Endothelial cell of umbilical vein (primary cell): ENCODE data around the gene SFMBT1. TPM values are rescaled to one million over a fixed set of nuclear protein-coding genes. Genes with fewer than 3 reads are reported as not detected.

Experiments
- BruUV-seq: library from RNA; stranded (reverse); fragments of 400-500 nt; replicated peaks from 2 replicates; lab custom pipeline; 2021; lab: Mats Ljungman, UMichigan
- CTCF ChIA-PET: fragments of 300-600, 350-600 bp; sonication (Branson Sonifier 250); formaldehyde crosslinking; loops from one replicate; lab custom pipeline; 2021; ENCODE audit warnings: antibody characterized with exemption, inconsistent platforms; lab: Charles Lee
- POLR2A ChIA-PET: fragments of 300-600, 350-600 bp; sonication (Branson Sonifier 250); formaldehyde crosslinking; loops from one replicate; lab custom pipeline; 2021; ENCODE audit warnings: antibody characterized with exemption, inconsistent platforms; lab: Charles Lee
- DNase-seq: peaks from one replicate; pipeline ENCODE4 v3.0.0-alpha.2; 2011; ENCODE audit warnings: low read depth, low spot score
- FAIRE-seq: peaks from 2 replicates; lab custom pipeline; 2011; peaks lifted over from hg19 to GRCh38; lab: Jason Lieb, UNC
- H2AFZ ChIP-seq: 2 replicates; pipeline ENCODE4 v1.6.0; 2012; ENCODE audit warnings: low read depth, low read length, control low read depth, inconsistent platforms
- H3K27ac ChIP-seq: 2 replicates; pipeline ENCODE4 v1.5.1; 2011; ENCODE audit warnings: low read depth, mild to moderate bottlenecking, control low read depth, low read length, moderate library complexity; ENCODE audit not compliant: insufficient read depth
- H3K27me3 ChIP-seq, 2 experiments: 2 replicates each; pipeline versions ENCODE4 v1.6.0 to v1.6.1; 2011; ENCODE audit warnings: low read length in 2 of 2, mixed read lengths in 1 of 2; ENCODE audit not compliant: control insufficient read depth in 2 of 2, insufficient read depth in 2 of 2
- H3K36me3 ChIP-seq, 2 experiments: 2 replicates in 1 of 2; 3 replicates in 1 of 2; pipeline ENCODE4 v1.5.1; 2011; ENCODE audit warnings: low read length in 2 of 2, mild to moderate bottlenecking in 1 of 2, moderate library complexity in 1 of 2; ENCODE audit not compliant: control insufficient read depth in 2 of 2, insufficient read depth in 2 of 2; ENCODE audit errors: extremely low read depth in 1 of 2
- H3K4me1 ChIP-seq: 3 replicates; pipeline ENCODE4 v1.5.1; 2011; ENCODE audit warnings: mild to moderate bottlenecking, low read length; ENCODE audit not compliant: control insufficient read depth, insufficient read depth; ENCODE audit errors: extremely low read depth
- H3K4me2 ChIP-seq: 2 replicates; pipeline ENCODE4 v1.6.1; 2011; ENCODE audit warnings: low read length, control low read depth, mixed read lengths; ENCODE audit not compliant: insufficient read depth
- H3K4me3 ChIP-seq, 3 experiments: fragments of 200-600 bp in 1 of 3; sonication (generic), shearing (Covaris generic) in 1 of 3; replicated peaks in 1 of 3; 2 replicates each; pipeline ENCODE4 v1.5.1; 2011 to 2016; ENCODE audit warnings: control low read depth in 3 of 3, low read length in 3 of 3, mild to moderate bottlenecking in 2 of 3, inconsistent platforms in 1 of 3, low read depth in 1 of 3, moderate library complexity in 1 of 3; ENCODE audit not compliant: insufficient read depth in 1 of 3
- H3K79me2 ChIP-seq: 2 replicates; pipeline ENCODE4 v1.6.0; 2012; ENCODE audit warnings: low read length, inconsistent platforms; ENCODE audit not compliant: control insufficient read depth, insufficient read depth
- H3K9ac ChIP-seq: replicated peaks from 2 replicates; pipeline ENCODE3; 2011; ENCODE audit warnings: low read length, control low read depth; ENCODE audit not compliant: insufficient read depth; ENCODE audit errors: extremely low read depth
- H3K9me1 ChIP-seq: replicated peaks from 3 replicates; pipeline ENCODE4 v1.6.0; 2011; ENCODE audit warnings: mild to moderate bottlenecking, low read length; ENCODE audit not compliant: control insufficient read depth, insufficient read depth; ENCODE audit errors: extremely low read depth
- H3K9me3 ChIP-seq: replicated peaks from 2 replicates; pipeline ENCODE4 v1.5.1; 2012; ENCODE audit warnings: low read length, inconsistent platforms; ENCODE audit not compliant: control insufficient read depth, insufficient read depth
- H4K20me1 ChIP-seq: replicated peaks from 2 replicates; pipeline ENCODE3; 2011; ENCODE audit warnings: mild to moderate bottlenecking, low read length; ENCODE audit not compliant: control insufficient read depth, insufficient read depth; ENCODE audit errors: extremely low read depth
- EZH2 ChIP-seq: IDR thresholded peaks from 2 replicates; pipeline ENCODE4 v1.6.1; 2012; ENCODE audit warnings: borderline replicate concordance, low read depth, mild to moderate bottlenecking, moderate library complexity, low read length, inconsistent platforms; ENCODE audit not compliant: severe bottlenecking
- FOS ChIP-seq: IDR thresholded peaks from 2 replicates; pipeline ENCODE4 v1.6.1; 2011; ENCODE audit warnings: mild to moderate bottlenecking, low read length, moderate library complexity, borderline replicate concordance; ENCODE audit not compliant: insufficient read depth
- GATA2 ChIP-seq: IDR thresholded peaks from 2 replicates; pipeline ENCODE4 v1.7.0; 2011; ENCODE audit warnings: low read depth, mild to moderate bottlenecking, moderate library complexity, mixed read lengths, low read length; ENCODE audit not compliant: insufficient read length, insufficient read depth
- JUN ChIP-seq: IDR thresholded peaks from 2 replicates; pipeline ENCODE4 v1.6.1; 2011; ENCODE audit warnings: borderline replicate concordance, low read depth; ENCODE audit not compliant: insufficient read length, insufficient read depth
- MYC ChIP-seq: IDR thresholded peaks from one replicate; pipeline ENCODE4 v1.6.1; 2011; ENCODE audit warnings: mild to moderate bottlenecking, low read depth, low read length
- POLR2A ChIP-seq: IDR thresholded peaks from 2 replicates; pipeline ENCODE4 v1.6.1; 2012; ENCODE audit warnings: low read depth, mild to moderate bottlenecking, control low read depth, low read length
- POLR2AphosphoS5 ChIP-seq: IDR thresholded peaks from 2 replicates; pipeline ENCODE4 v1.6.1; 2012; ENCODE audit warnings: low read depth, mild to moderate bottlenecking, control low read depth, low read length, moderate library complexity; ENCODE audit not compliant: insufficient read depth
- dilution Hi-C: fragments of 300-500 bp; cut with MboI; formaldehyde crosslinking; loops from one replicate; pipeline ENCODE4 v1.15.0; 2019; ENCODE audit warnings: low sequenced_read_pairs; ENCODE audit not compliant: extremely low pct_ligation_motif_present
- intact Hi-C: fragments of 100-400 bp; cut with micrococcal nuclease; formaldehyde crosslinking; loops from one replicate; pipeline ENCODE4 v1.10.0; 2022
- polyA plus RNA-seq, 4 experiments: library from polyadenylated mRNA; depleted of rRNA in 3 of 4; stranded (reverse) in 3 of 4; unstranded in 1 of 4; fragments of >200 nt; gene quantifications; 2 replicates each; pipeline versions ENCODE4 v1.2.1 to v1.2.3, GENCODE V29; 2011 to 2012; ENCODE audit warnings: missing spikeins in 1 of 4
- total RNA-seq: library from RNA; stranded (reverse); gene quantifications from 2 replicates; pipeline ENCODE4 v1.2.3, GENCODE V29; 2021
- TF ChIP-seq, protein P1 (sequence below), 2 donors: IDR thresholded peaks; 1 replicate in 1 of 2; 2 replicates in 1 of 2; pipeline ENCODE4 v1.5.1; 2011; ENCODE audit warnings: low read length in 2 of 2, mild to moderate bottlenecking in 2 of 2, moderate library complexity in 2 of 2, control low read depth in 1 of 2, inconsistent platforms in 1 of 2, low read depth in 1 of 2; ENCODE audit not compliant: insufficient read depth in 1 of 2; ENCODE audit errors: extremely low read depth in 1 of 2
- TF ChIP-seq, protein P2 (sequence below): IDR thresholded peaks from 2 replicates; pipeline ENCODE4 v1.6.1; 2011; ENCODE audit not compliant: insufficient read depth, insufficient read length

Gene SFMBT1
- total and polyA plus RNA-seq, 2 donors (not counting 3 experiments of a cell fraction or from before 2014, with no cell fraction given) = 1.8 to 6.0 TPM

DNA sequence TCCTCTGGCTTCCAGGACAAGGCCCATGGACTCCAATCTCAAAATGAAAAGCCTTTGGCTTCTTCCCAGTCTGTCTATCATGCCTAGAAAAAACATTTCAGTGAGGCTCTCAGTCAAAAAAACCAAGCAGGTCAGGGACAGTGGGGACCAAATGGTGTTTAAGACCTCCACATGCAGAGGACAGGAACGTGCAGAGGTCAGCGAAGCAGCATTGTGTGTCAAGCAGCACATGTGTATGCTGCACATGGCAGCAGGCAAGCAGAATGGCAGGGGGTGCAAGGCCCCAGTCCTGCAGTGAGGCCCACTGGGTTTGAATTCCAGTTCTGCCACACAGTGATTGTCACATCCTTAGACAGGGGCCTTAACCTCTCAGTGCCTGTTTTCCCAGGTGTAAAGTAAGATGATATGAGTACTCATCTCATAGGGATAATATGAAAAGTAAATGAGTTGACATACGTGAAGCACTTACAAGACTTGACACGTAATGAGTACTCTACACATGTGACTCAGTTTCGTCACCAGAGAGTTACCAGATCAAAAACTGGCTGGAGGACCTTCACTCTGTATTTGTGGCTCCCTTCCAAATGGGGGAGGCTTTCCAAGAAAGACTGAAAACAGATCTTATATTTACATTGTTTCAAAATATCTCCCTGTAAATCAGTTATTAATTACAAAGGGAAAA, 159.7 kb downstream of the SFMBT1 start:
- no peak for FAIRE-seq
- Histone ChIP-seq H3K9me1 (no peaks in the 10 kb centered on the region), H3K9ac (no peak overlapping the region), H3K27ac (no peak overlapping the region), H3K36me3 (peaks cover 0 to 1% of the 10 kb centered on the region in 2 experiments), H3K4me1 (peaks cover 3% of the 10 kb centered on the region), H3K9me3 (no peaks in the 10 kb centered on the region), H2AFZ (no peak overlapping the region), H3K79me2 (no peaks in the 10 kb centered on the region), H3K4me3 (no peak overlapping the region), H3K27me3 (no peaks in the 10 kb centered on the region), H3K4me2 (no peak overlapping the region), H4K20me1 (no peaks in the 10 kb centered on the region)
- POLR2A ChIA-PET = no interaction called here
- CTCF ChIA-PET = no interaction called here
- dilution Hi-C loops (no loop called here), intact Hi-C loops (no loop called here)
- TF ChIP-seq, protein P1, sequence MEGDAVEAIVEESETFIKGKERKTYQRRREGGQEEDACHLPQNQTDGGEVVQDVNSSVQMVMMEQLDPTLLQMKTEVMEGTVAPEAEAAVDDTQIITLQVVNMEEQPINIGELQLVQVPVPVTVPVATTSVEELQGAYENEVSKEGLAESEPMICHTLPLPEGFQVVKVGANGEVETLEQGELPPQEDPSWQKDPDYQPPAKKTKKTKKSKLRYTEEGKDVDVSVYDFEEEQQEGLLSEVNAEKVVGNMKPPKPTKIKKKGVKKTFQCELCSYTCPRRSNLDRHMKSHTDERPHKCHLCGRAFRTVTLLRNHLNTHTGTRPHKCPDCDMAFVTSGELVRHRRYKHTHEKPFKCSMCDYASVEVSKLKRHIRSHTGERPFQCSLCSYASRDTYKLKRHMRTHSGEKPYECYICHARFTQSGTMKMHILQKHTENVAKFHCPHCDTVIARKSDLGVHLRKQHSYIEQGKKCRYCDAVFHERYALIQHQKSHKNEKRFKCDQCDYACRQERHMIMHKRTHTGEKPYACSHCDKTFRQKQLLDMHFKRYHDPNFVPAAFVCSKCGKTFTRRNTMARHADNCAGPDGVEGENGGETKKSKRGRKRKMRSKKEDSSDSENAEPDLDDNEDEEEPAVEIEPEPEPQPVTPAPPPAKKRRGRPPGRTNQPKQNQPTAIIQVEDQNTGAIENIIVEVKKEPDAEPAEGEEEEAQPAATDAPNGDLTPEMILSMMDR (IDR thresholded peaks at IDR 0.05; ENCODE audit: extremely low read depth in 1 of 2, insufficient read depth in 1 of 2, low read depth in 1 of 2, low read length in 2 of 2) = no peak
- TF ChIP-seq MYC = no peak
- no peak for TF ChIP-seq POLR2A
- TF ChIP-seq POLR2AphosphoS5 = no peak
- no peak for TF ChIP-seq EZH2
- TF ChIP-seq JUN = no peak
- TF ChIP-seq, protein P2, sequence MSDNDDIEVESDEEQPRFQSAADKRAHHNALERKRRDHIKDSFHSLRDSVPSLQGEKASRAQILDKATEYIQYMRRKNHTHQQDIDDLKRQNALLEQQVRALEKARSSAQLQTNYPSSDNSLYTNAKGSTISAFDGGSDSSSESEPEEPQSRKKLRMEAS = no peak
- TF ChIP-seq FOS = no peak
- no peak for TF ChIP-seq GATA2
- no peak for DNase-seq
- BruUV-seq = no TSS peak
